HG02840 (cell line): ENCODE measurements around the gene EFNA1.
"Not testable (repeated sequence)": the region's sequence is repeated elsewhere in the genome, so short reads cannot be mapped to it uniquely, and the experiment has no call there.

Source experiments
- ATAC-seq: cut with Tn5 transposase; IDR thresholded peaks from one replicate; pipeline ENCODE4 v1.9.1; 2021; ENCODE audit warnings: mild to moderate bottlenecking, moderate library complexity, moderate number of reproducible peaks; ENCODE audit not compliant: unreplicated experiment, low FRiP score

The EFNA1 gene

GRCh38 chr1:155140630-155140953, 12.9 kb downstream of the EFNA1 start:
- no peak for ATAC-seq

- ATAC-seq, result no peak
These were observed 14.1 kb downstream of the EFNA1 start for GRCh38 chr1:155141749-155142148.

GRCh38 chr1:155145491-155145890, 17.8 kb downstream of the EFNA1 start:
- ATAC-seq, result no peak

- ATAC-seq, result not testable (repeated sequence)
These were observed 28.4 kb downstream of the EFNA1 start for GRCh38 chr1:155155996-155156643.

- ATAC-seq, result no peak
These were observed 31.3 kb downstream of the EFNA1 start for GRCh38 chr1:155158991-155159390.

- no peak for ATAC-seq
These were observed 32.5 kb downstream of the EFNA1 start for GRCh38 chr1:155160128-155160527.

GRCh38 chr1:155162631-155163030, 35.0 kb downstream of the EFNA1 start:
- ATAC-seq, result not testable (repeated sequence)

GRCh38 chr1:155163785-155164184, 36.1 kb downstream of the EFNA1 start:
- ATAC-seq, result not testable (repeated sequence)

- ATAC-seq, result not testable (repeated sequence)
These were observed 36.9 kb downstream of the EFNA1 start for GRCh38 chr1:155164625-155165024.

- no peak for ATAC-seq
These were observed 38.4 kb downstream of the EFNA1 start for GRCh38 chr1:155166051-155166470.

GRCh38 chr1:155166471-155167165, 38.9 kb downstream of the EFNA1 start:
- ATAC-seq, result no peak

- ATAC-seq, result no peak
These were observed 39.8 kb downstream of the EFNA1 start for GRCh38 chr1:155167166-155168104.

GRCh38 chr1:155168105-155168445, 40.4 kb downstream of the EFNA1 start:
- not testable (repeated sequence) for ATAC-seq

- no peak for ATAC-seq
These were observed 41.0 kb downstream of the EFNA1 start for GRCh38 chr1:155168456-155169210.

- ATAC-seq, result no peak
These were observed 41.9 kb downstream of the EFNA1 start for GRCh38 chr1:155169541-155169940.

GRCh38 chr1:155170101-155170785, 42.6 kb downstream of the EFNA1 start:
- ATAC-seq, result no peak

GRCh38 chr1:155170806-155171205, 43.1 kb downstream of the EFNA1 start:
- no peak for ATAC-seq

- no peak for ATAC-seq
These were observed 44.4 kb downstream of the EFNA1 start for GRCh38 chr1:155171836-155172731.
